Thyroid gland (tissue), 4 donors: ENCODE results near the gene BCL3.

ENCODE experiments used
- POLR2A ChIP-seq, 2 donors: fragments of 450-650 bp; IDR thresholded peaks; one replicate each; pipeline ENCODE4 v1.6.1; 2017; ENCODE audit warnings: antibody characterized with exemption in 2 of 2, mild to moderate bottlenecking in 2 of 2, moderate library complexity in 1 of 2
- TF ChIP-seq, protein P1 (sequence below), 6 experiments: fragments of 200-600 bp in 3 of 6; fragments of 450-650 bp in 3 of 6; sonication (generic) in 3 of 6; IDR thresholded peaks; one replicate each; pipeline ENCODE4 v1.5.1; 2016 to 2019; ENCODE audit warnings: antibody characterized with exemption in 6 of 6, mild to moderate bottlenecking in 2 of 6, inconsistent platforms in 1 of 6, moderate library complexity in 1 of 6

DNA sequence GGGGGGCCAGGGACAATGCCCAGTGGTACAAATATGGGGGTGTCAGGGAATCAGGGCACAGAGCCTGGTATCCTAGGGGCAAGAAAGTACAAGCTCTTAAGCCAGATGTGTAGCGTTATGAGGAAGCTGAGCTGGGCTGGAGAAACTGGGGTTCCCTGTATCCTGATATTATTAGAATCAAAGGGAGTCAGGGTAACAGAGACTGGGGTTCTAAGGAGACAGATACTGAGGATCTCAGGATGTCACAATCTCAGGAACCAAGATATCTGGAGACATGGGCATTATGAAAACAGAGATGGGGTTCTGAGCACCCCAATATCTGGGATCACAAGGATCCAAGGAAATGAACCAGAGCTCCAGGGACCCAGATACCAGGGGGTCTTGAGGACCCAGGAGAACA is 784 bp downstream of the BCL3 start:
- TF ChIP-seq POLR2A (IDR thresholded peaks at IDR 0.05) = no peak
- TF ChIP-seq, protein P1, sequence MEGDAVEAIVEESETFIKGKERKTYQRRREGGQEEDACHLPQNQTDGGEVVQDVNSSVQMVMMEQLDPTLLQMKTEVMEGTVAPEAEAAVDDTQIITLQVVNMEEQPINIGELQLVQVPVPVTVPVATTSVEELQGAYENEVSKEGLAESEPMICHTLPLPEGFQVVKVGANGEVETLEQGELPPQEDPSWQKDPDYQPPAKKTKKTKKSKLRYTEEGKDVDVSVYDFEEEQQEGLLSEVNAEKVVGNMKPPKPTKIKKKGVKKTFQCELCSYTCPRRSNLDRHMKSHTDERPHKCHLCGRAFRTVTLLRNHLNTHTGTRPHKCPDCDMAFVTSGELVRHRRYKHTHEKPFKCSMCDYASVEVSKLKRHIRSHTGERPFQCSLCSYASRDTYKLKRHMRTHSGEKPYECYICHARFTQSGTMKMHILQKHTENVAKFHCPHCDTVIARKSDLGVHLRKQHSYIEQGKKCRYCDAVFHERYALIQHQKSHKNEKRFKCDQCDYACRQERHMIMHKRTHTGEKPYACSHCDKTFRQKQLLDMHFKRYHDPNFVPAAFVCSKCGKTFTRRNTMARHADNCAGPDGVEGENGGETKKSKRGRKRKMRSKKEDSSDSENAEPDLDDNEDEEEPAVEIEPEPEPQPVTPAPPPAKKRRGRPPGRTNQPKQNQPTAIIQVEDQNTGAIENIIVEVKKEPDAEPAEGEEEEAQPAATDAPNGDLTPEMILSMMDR (IDR thresholded peaks at IDR 0.05) = no peak
